ENCODE measurements around the gene PBX1.

DNA sequence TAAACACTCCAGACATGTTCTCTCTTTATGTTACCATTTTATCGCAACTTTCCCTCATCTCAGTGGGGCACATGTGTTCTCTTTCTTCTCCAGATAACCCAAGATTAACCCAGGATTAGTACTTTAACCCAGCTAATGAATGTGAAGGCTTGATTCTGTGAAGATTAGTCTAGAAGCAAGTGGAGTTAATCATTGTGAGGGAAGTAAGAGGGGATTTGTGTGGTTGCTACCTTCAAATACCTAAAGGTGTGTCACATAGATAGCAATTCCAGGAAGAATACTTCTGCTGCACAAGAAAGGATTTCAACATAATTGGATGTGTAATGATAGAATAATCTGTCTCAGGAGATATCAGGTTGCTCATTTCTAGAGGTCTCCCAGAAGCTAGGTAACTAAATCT is 327.1 kb downstream of the PBX1 start:
- TF ChIP-seq, protein P1, sequence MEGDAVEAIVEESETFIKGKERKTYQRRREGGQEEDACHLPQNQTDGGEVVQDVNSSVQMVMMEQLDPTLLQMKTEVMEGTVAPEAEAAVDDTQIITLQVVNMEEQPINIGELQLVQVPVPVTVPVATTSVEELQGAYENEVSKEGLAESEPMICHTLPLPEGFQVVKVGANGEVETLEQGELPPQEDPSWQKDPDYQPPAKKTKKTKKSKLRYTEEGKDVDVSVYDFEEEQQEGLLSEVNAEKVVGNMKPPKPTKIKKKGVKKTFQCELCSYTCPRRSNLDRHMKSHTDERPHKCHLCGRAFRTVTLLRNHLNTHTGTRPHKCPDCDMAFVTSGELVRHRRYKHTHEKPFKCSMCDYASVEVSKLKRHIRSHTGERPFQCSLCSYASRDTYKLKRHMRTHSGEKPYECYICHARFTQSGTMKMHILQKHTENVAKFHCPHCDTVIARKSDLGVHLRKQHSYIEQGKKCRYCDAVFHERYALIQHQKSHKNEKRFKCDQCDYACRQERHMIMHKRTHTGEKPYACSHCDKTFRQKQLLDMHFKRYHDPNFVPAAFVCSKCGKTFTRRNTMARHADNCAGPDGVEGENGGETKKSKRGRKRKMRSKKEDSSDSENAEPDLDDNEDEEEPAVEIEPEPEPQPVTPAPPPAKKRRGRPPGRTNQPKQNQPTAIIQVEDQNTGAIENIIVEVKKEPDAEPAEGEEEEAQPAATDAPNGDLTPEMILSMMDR (IDR thresholded peaks at IDR 0.05) = no peak
- TF ChIP-seq POLR2AphosphoS5 (IDR thresholded peaks at IDR 0.05) = no peak
- TF ChIP-seq POLR2A (IDR thresholded peaks at IDR 0.05) = no peak
